Measurements from ENCODE around the gene GABRB2.
"Not testable (repeated sequence)": the region's sequence is repeated elsewhere in the genome, so short reads cannot be mapped to it uniquely, and the experiment has no call there.

Gene GABRB2

DNA sequence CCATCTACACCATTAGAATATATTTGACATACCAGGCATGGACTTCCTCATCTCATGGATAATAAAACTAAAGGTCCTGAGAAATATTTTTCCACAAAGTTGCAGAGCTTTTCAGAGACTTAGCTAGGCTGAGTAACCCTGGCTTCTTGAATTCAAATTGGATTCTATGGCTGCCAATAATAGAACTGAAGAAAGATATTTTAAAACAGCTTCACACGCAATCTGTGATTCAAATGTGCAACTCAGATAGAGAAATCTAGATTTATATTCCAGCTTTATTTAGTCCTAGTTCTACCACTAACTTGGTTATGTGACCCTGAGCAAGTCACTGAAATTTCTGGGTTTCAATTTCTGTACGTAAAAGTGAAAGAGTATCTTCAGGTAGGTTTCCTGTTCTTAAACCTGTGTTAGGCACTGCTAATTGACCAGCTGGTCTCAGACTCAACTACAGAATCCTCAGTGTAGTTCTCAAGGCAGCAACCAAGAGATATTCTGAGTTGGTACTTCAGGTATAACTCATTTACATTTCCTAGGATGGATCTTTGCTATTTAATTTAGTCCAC lies 235.3 kb downstream of the GABRB2 start:
- H3K4me3 ChIP-seq (ENCODE audit: low read depth, low read length): no peak overlapping the region
- TF ChIP-seq, protein P1, sequence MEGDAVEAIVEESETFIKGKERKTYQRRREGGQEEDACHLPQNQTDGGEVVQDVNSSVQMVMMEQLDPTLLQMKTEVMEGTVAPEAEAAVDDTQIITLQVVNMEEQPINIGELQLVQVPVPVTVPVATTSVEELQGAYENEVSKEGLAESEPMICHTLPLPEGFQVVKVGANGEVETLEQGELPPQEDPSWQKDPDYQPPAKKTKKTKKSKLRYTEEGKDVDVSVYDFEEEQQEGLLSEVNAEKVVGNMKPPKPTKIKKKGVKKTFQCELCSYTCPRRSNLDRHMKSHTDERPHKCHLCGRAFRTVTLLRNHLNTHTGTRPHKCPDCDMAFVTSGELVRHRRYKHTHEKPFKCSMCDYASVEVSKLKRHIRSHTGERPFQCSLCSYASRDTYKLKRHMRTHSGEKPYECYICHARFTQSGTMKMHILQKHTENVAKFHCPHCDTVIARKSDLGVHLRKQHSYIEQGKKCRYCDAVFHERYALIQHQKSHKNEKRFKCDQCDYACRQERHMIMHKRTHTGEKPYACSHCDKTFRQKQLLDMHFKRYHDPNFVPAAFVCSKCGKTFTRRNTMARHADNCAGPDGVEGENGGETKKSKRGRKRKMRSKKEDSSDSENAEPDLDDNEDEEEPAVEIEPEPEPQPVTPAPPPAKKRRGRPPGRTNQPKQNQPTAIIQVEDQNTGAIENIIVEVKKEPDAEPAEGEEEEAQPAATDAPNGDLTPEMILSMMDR (IDR thresholded peaks at IDR 0.05; ENCODE audit: low read depth, low read length): no peak
- DNase-seq (ENCODE audit: low read depth, low spot score): no peak
- in situ Hi-C loops (cut with HindIII; ENCODE audit: low sequenced_read_pairs): no loop called here

DNA sequence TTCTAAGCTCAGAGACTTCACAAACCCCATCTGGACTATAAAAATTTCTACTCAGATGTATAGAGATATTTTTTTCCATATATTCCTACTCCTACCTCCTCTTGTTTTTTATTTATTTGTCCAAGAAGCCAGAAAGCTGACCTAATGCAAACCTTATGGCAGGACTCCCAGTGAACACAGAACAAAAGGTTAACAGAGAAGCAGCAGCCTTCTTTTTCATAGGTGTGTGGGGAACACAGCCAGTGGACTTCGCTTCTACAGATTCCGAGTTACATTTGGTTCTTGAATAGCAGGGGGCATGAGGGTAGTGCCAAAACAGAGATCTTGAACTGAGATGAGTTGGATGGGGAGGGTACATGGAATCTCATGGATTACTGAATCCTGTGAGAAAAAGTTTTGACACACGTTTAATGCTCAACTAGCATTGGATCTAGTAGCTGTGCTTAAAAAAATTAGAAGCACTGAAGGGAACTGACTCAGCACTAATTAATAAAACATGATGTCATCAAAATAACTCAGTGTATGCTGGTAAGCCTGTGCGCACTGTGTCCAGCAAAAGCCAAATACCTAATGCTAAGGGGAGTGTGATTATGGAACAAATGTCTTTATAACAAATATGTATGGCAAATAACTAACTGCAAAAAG lies 240.1 kb downstream of the GABRB2 start:
- in situ Hi-C loops (cut with HindIII; ENCODE audit: low sequenced_read_pairs): no loop called here
- TF ChIP-seq, protein P1 (IDR thresholded peaks at IDR 0.05; ENCODE audit: low read depth, low read length): no peak
- H3K4me3 ChIP-seq (ENCODE audit: low read depth, low read length): no peak overlapping the region
- no peak for DNase-seq (ENCODE audit: low read depth, low spot score)

DNA sequence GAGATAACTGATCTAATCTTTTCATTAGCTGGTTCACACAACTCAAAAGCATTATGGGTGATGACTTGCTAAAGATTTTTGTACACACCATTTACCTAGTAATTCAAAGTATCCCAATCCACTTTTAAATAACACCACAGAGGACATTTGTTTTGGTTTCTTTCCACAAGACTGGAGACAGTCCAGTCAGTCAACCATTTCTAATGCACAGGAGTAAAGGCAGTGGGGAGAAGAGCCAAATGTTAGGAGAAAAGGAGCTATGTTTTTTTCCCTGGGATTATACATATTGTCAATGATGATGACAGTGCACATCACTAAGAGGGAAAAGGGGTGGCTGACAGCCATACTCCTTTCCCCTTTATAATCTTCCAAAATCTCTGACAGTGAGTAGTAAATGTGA lies 240.9 kb downstream of the GABRB2 start:
- TF ChIP-seq, protein P1 (IDR thresholded peaks at IDR 0.05; ENCODE audit: low read depth, low read length): no peak
- in situ Hi-C loops (cut with HindIII; ENCODE audit: low sequenced_read_pairs): no loop called here
- no peak overlapping the region for H3K4me3 ChIP-seq (ENCODE audit: low read depth, low read length)
- DNase-seq (ENCODE audit: low read depth, low spot score): no peak

DNA sequence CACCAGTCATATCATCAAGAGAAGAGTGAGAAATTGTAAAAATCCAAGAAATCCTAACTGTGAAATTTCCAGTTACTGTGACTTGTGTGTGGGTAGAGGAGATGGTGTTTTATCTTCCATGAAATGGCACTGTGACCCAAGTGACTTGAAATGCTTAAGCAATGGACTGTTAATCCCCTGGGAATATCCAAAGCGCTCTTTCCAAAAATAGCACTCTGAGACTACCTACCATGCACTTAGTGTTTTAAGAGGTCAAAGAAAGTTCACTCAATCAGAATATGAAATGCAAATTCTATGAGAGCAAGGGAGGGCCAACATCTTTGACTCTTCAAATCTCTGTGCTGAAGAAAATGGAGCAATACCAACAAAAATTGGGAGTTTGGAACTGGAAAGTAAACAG lies 244.0 kb downstream of the GABRB2 start:
- in situ Hi-C loops (cut with HindIII; ENCODE audit: low sequenced_read_pairs): no loop called here
- DNase-seq (ENCODE audit: low read depth, low spot score): no peak
- no peak overlapping the region for H3K4me3 ChIP-seq (ENCODE audit: low read depth, low read length)
- TF ChIP-seq, protein P1 (IDR thresholded peaks at IDR 0.05; ENCODE audit: low read depth, low read length): no peak

DNA sequence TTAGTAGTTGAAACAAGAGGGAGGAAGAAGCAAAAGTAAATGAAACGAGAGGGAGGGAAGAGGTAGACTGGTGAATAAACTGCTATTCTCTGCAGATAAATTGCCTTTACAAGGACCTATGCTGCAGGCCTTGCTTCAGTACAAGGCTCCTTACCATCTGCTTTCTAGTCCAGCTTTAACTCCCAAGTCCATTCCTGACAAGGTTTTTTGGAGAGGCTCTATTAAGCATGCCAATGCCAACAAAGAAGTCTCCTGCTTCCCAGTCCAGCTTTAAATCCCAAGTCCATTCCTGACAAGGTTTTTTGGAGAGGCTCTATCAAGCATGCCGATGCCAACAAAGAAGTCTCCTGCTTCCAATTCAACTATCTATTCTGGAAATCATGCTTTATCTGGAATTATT lies 244.9 kb downstream of the GABRB2 start:
- in situ Hi-C loops (cut with HindIII; ENCODE audit: low sequenced_read_pairs): no loop called here

DNA sequence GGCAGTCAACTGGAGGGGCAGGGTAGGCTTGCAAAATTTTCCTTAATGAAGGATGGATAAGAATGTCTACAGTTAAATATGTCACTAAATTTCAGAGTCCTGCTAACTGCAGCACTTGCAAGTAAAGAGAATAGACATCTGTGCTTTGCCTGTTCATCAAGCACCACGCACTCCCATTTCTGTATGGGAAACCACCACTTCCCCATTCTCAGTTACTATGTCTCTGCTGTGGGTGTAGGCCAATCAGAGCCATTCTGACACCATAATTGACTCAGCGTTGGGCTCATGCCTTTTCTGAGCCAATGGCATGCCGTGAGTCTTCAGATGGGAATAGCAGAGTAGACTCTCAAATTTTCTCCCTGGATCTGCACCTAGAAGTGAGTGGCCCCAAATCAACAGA lies 247.5 kb downstream of the GABRB2 start:
- H3K4me3 ChIP-seq (ENCODE audit: low read depth, low read length): no peak overlapping the region
- in situ Hi-C loops (cut with HindIII; ENCODE audit: low sequenced_read_pairs): no loop called here
- no peak for DNase-seq (ENCODE audit: low read depth, low spot score)
- TF ChIP-seq, protein P1 (IDR thresholded peaks at IDR 0.05; ENCODE audit: low read depth, low read length): no peak

More for the DNA sequence above, 244.9 kb downstream of the GABRB2 start:
- TF ChIP-seq, protein P1 (IDR thresholded peaks at IDR 0.05; ENCODE audit: low read depth, low read length): no peak
- H3K4me3 ChIP-seq (ENCODE audit: low read depth, low read length): no peak overlapping the region
- no peak for DNase-seq (ENCODE audit: low read depth, low spot score)

DNA sequence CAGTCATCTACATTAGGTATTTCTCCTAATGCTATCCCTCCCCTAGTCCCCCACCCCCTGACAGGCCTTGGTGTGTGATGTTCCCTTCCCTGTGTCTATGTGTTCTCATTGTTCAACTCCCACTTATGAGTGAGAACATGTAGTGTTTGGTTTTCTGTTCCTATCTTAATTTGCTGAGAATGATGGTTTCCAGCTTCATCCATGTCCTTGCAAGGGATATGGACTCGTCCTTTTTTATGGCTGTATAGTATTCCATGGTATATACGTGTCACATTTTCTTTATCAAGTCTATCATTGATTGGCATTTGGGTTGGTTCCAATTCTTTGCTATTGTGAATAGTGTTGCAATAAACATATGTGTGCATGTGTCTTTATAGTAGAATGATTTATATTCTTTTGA lies 249.1 kb downstream of the GABRB2 start:
- DNase-seq (ENCODE audit: low read depth, low spot score); H3K4me3 ChIP-seq (ENCODE audit: low read depth, low read length); in situ Hi-C loops (cut with HindIII; ENCODE audit: low sequenced_read_pairs): not testable (repeated sequence)
